Tibial artery (tissue), 4 donors: ENCODE measurements around the gene GPR161.

Source experiments
- DNase-seq, 2 donors: peaks; one replicate each; pipeline ENCODE4 v3.0.0-alpha.2; 2019
- H3K27ac ChIP-seq, 2 donors: fragments of 200-600 bp; sonication (generic) in 1 of 2; 1 replicate in 1 of 2; 2 replicates in 1 of 2; pipeline ENCODE4 v1.5.1; 2018 to 2019; ENCODE audit warnings: mild to moderate bottlenecking in 1 of 2
- H3K27me3 ChIP-seq, 2 donors: fragments of 200-600 bp; sonication (generic) in 1 of 2; one replicate each; pipeline versions ENCODE4 v1.5.1 to v1.6.0; 2016 to 2019
- H3K36me3 ChIP-seq, 3 donors: fragments of 200-600 bp; sonication (generic) in 2 of 3; one replicate each; pipeline ENCODE4 v1.5.1; 2016 to 2019; ENCODE audit warnings: mild to moderate bottlenecking in 2 of 3
- H3K4me1 ChIP-seq, 4 donors: fragments of 200-600 bp; sonication (generic) in 2 of 4; 1 replicate in 3 of 4; 2 replicates in 1 of 4; pipeline ENCODE4 v1.5.1; 2016 to 2019
- H3K4me3 ChIP-seq, 2 donors: fragments of 200-600 bp; sonication (generic) in 1 of 2; 1 replicate in 1 of 2; 2 replicates in 1 of 2; pipeline ENCODE4 v1.5.1; 2018 to 2019; ENCODE audit warnings: mild to moderate bottlenecking in 2 of 2
- H3K9me3 ChIP-seq, 3 donors: fragments of 200-600 bp; sonication (generic) in 1 of 3; one replicate each; pipeline ENCODE4 v1.5.1; 2016 to 2019
- CTCF ChIP-seq, 2 experiments: fragments of 200-600 bp in 1 of 2; fragments of 450-650 bp in 1 of 2; IDR thresholded peaks; one replicate each; pipeline ENCODE4 v1.5.1; 2017 to 2019; ENCODE audit warnings: antibody characterized with exemption in 2 of 2, mild to moderate bottlenecking in 1 of 2, moderate library complexity in 1 of 2
- intact Hi-C: fragments of 100-400 bp; cut with DNase I; formaldehyde crosslinking; loops from one replicate; pipeline ENCODE4 v1.15.0; 2023; ENCODE audit warnings: low total_unique reads

The GPR161 gene

GRCh38 chr1:168178227-168178637 lies 41.5 kb upstream of the GPR161 start:
- TF ChIP-seq CTCF (IDR thresholded peaks at IDR 0.05), result no peak
- Histone ChIP-seq H3K4me3 (peak overlapping the region; percentile 73 to 76), H3K27me3 (no peaks in the 10 kb centered on the region), H3K4me1 (peaks cover 0 to 17% (median 10%) of the 10 kb centered on the region in 4 donors), H3K36me3 (no peaks in the 10 kb centered on the region), H3K27ac (peak overlapping the region; percentile 88 to 91), H3K9me3 (no peaks in the 10 kb centered on the region)
- no peak for DNase-seq
- intact Hi-C loops, result loop anchor here (5.0 kb wide), 1 partner anchor 49 kb away; the partner anchor contains the start of gene SFT2D2

DNA sequence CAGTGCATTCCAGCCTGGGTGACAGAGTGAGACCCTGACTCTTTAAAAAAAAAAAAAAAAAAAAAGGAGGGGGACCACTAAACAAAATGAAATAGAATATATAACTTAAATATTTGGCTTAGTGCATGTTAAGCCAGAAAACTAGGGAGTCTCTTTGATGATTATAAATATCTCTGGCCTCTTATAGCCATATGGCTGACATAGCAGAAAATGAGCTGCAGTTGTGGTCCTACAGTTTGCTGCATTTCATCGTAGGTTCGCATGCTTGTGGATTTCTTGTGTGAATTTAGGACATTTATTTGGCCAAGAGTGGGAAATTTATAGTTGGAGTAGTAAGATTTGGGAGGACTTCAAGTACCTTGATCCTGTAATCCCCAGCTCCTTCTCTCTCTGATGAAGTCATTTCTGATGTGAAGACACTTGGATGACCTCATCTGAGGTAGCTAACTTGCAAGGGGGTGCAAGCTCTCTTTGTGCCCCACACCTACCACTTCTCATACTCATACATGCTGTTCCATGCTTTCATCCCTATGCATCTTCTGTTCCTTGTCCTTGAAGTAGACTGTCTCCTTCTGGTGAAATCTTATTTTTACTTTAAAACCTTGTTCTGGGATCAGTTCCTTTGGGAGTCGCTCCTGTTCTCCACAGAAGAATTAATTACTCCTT lies 35.7 kb upstream of the GPR161 start:
- Histone ChIP-seq H3K27ac (no peak overlapping the region), H3K4me3 (no peak overlapping the region), H3K4me1 (peaks cover 0 to 7% (median 3%) of the 10 kb centered on the region in 4 donors), H3K9me3 (no peaks in the 10 kb centered on the region), H3K36me3 (no peaks in the 10 kb centered on the region), H3K27me3 (no peaks in the 10 kb centered on the region)
- no peak for TF ChIP-seq CTCF (IDR thresholded peaks at IDR 0.05)
- intact Hi-C loops, result no loop called here
- DNase-seq, result no peak

DNA sequence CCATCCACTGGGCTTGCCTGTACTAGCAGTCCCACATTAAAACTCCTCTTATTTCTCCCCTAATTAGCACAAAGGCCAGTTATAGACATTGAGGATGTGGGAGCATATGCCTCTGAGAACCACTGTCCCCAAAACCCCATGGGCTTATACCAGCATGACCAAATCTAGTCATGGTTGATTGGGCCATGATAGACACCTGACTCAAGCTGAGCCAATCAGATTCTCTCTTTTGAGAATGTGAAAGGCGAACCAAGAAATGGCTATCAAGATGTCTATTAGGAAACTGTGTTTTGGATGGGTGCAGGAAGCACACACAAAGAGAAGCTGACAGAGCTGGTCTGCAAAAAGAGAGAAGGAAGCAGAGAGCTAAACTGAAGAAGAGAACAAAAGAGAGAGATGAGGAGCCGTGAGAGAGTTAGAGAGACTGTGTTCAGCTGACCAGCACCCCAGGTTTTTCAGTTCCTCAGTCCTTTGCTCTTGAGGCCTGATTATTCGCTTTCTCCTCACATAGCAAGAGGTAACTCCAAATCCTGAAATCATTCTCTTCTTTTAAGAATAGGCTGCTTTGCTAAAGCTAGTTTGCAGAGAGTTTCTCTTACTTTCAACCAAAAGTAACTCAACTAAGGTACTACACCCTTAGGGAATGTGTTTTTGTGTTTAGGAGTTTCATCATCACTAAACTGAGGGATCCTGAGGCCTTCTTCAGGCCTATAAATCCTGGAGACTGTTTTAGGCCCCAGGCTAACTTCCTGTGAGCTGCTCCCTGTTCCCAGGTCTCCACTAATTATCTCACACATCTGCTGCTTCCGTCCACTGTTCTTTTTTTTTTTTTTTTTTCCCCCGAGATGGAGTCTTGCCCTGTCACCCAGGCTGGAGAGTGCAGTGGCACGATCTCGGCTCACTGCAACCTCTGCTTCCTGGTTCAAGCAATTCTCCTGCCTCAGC lies 34.1 kb upstream of the GPR161 start:
- no peaks in the 10 kb centered on the region for H3K27me3 ChIP-seq
- peaks cover 0 to 8% (median 3%) of the 10 kb centered on the region in 4 donors for H3K4me1 ChIP-seq
- H3K4me3 ChIP-seq, result no peak overlapping the region
- no peak for TF ChIP-seq CTCF (IDR thresholded peaks at IDR 0.05)
- DNase-seq, result no peak
- intact Hi-C loops, result no loop called here
- H3K9me3 ChIP-seq, result no peaks in the 10 kb centered on the region
- no peak overlapping the region for H3K27ac ChIP-seq
- no peaks in the 10 kb centered on the region for H3K36me3 ChIP-seq

- peak overlapping the region; percentile 55 to 57 for H3K27ac ChIP-seq
- H3K9me3 ChIP-seq, result no peaks in the 10 kb centered on the region
- no peak overlapping the region for H3K4me3 ChIP-seq
- intact Hi-C loops, result no loop called here
- no peaks in the 10 kb centered on the region for H3K27me3 ChIP-seq
- DNase-seq, result no peak
- H3K4me1 ChIP-seq, result peaks cover 0 to 8% (median 3%) of the 10 kb centered on the region in 4 donors
- H3K36me3 ChIP-seq, result no peaks in the 10 kb centered on the region
- no peak for TF ChIP-seq CTCF (IDR thresholded peaks at IDR 0.05)
Measured at GRCh38 chr1:168167806-168168205, 31.1 kb upstream of the GPR161 start.

GRCh38 chr1:168164771-168165170 lies 28.0 kb upstream of the GPR161 start:
- TF ChIP-seq CTCF (IDR thresholded peaks at IDR 0.05), result no peak
- Histone ChIP-seq H3K27me3 (no peaks in the 10 kb centered on the region), H3K9me3 (no peaks in the 10 kb centered on the region), H3K36me3 (no peaks in the 10 kb centered on the region), H3K27ac (no peak overlapping the region), H3K4me3 (no peak overlapping the region), H3K4me1 (peaks cover 0 to 8% (median 3%) of the 10 kb centered on the region in 4 donors)
- no peak for DNase-seq
- intact Hi-C loops, result no loop called here
